NCI-H1092 (cell line): ENCODE data around the gene ATXN7L3.

ENCODE experiments used
- DNase-seq: peaks from one replicate; lab custom pipeline; 2025; lab: John Stamatoyannopoulos, UW

The ATXN7L3 gene

GRCh38 chr17:44200478-44201155 is 933 bp upstream of the ATXN7L3 start:
- peak; percentile 65 for DNase-seq

- DNase-seq = no peak
Observed at GRCh38 chr17:44198721-44199552, 747 bp downstream of the ATXN7L3 start.

- DNase-seq = no peak
Observed at GRCh38 chr17:44197980-44198720, 1.5 kb downstream of the ATXN7L3 start.

- no peak for DNase-seq
Observed at GRCh38 chr17:44197107-44197506, 2.6 kb downstream of the ATXN7L3 start.

- DNase-seq = no peak
Observed at GRCh38 chr17:44193326-44194084, 6.2 kb downstream of the ATXN7L3 start.

- no peak for DNase-seq
Observed at GRCh38 chr17:44192750-44193149, 6.9 kb downstream of the ATXN7L3 start.

GRCh38 chr17:44191941-44192496 is 7.7 kb downstream of the ATXN7L3 start:
- DNase-seq = no peak

GRCh38 chr17:44191369-44191768 is 8.3 kb downstream of the ATXN7L3 start:
- DNase-seq = no peak

GRCh38 chr17:44190481-44190880 is 9.2 kb downstream of the ATXN7L3 start:
- no peak for DNase-seq

- no peak for DNase-seq
Observed at GRCh38 chr17:44188576-44189403, 10.9 kb downstream of the ATXN7L3 start.

- no peak for DNase-seq
Observed at GRCh38 chr17:44187131-44187899, 12.4 kb downstream of the ATXN7L3 start.

GRCh38 chr17:44186307-44187130 is 13.2 kb downstream of the ATXN7L3 start, which contains the start of gene TMUB2:
TMUB2 (plus strand) TSS chr17:44186972; CDS start chr17:44187709, 737 bp downstream.
- peak; percentile 99 for DNase-seq

GRCh38 chr17:44184212-44184810 is 15.4 kb downstream of the ATXN7L3 start:
- DNase-seq = no peak

GRCh38 chr17:44183024-44183423 is 16.7 kb downstream of the ATXN7L3 start:
- DNase-seq = no peak

GRCh38 chr17:44178133-44178532 is 21.6 kb downstream of the ATXN7L3 start:
- DNase-seq = no peak

GRCh38 chr17:44177640-44178039 is 22.0 kb downstream of the ATXN7L3 start:
- no peak for DNase-seq

- no peak for DNase-seq
Observed at GRCh38 chr17:44176671-44177501, 22.8 kb downstream of the ATXN7L3 start.

- no peak for DNase-seq
Observed at GRCh38 chr17:44176257-44176656, 23.4 kb downstream of the ATXN7L3 start.
